ENCODE results near the gene GC.
"Not testable (repeated sequence)": the region's sequence is repeated elsewhere in the genome, so short reads cannot be mapped to it uniquely, and the experiment has no call there.

The GC gene, protein sequence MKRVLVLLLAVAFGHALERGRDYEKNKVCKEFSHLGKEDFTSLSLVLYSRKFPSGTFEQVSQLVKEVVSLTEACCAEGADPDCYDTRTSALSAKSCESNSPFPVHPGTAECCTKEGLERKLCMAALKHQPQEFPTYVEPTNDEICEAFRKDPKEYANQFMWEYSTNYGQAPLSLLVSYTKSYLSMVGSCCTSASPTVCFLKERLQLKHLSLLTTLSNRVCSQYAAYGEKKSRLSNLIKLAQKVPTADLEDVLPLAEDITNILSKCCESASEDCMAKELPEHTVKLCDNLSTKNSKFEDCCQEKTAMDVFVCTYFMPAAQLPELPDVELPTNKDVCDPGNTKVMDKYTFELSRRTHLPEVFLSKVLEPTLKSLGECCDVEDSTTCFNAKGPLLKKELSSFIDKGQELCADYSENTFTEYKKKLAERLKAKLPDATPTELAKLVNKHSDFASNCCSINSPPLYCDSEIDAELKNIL

DNA sequence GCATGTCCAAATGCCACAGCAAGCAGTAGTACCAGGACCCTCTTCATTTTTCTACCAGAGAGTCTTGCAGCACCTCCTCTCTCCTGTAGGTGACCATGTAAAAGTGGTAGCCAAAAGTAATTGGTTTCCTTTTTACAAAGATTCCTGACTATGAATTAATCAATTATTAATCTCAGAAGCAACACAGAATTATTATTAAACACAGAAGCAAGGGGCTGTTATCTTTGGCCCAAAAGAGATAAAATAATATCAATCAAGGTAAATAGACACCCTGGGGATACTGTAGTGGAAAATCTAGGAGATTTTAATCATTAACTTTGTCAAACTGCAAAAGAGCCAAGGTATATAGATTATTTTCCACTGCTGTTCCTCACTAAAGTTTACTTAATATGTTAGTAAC is at the start of gene GC:
GC (minus strand) TSS at position 108 of the 400 bp plus-strand sequence; CDS start at position 47, 61 bp downstream.
- DNase-seq: no peak

DNA sequence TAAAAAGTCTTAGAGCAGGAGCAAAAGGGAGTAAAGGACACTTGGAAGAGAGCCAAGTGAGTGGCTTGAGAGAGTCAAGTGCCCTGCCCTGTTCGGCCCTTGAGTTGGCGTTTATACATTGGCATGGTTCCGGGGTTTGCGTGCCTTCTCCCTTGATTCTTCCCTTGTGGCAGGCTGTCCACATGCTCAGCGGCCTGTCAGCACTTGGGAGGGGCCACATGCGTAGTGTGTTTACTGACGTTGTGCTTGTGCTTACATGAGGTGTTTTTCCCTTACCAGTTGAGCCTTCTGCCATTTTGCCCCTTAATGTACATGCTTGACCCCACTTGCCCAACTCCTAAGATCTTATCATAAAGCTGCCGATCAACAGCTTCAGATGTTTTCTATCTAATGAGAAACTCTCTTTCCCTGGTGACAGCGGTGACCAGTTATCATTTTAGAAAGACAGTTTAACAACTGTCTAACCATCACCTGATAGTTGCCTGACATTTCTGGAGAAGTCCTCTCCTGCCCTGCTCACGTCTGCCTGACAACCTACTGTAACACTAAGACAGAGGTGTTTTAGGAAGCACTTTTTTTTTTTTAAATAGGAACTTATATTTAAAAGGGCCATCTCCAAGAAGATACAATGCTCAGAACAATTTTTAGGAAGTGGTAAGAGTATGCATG is 49.5 kb upstream of the GC start:
- DNase-seq: no peak

DNA sequence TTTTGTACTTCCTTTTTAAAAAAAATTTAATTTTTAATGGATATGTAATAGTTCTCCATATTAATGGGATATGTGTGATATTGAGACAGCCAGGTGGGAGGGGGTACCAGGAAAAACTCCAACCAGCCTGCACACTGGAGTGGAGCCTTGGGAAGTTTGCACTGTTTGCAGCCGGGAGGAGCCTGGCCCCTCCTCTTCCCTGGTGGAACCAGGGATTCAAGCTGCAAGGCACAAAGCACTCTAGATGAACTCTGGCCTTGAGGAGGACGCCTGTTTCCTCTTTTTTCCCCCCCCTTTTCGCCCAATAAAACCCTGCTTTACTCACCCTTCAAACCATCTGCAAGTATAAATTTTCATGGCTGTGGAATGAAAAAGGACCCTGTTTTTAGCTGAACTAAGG is 48.2 kb upstream of the GC start:
- no peak for DNase-seq

DNA sequence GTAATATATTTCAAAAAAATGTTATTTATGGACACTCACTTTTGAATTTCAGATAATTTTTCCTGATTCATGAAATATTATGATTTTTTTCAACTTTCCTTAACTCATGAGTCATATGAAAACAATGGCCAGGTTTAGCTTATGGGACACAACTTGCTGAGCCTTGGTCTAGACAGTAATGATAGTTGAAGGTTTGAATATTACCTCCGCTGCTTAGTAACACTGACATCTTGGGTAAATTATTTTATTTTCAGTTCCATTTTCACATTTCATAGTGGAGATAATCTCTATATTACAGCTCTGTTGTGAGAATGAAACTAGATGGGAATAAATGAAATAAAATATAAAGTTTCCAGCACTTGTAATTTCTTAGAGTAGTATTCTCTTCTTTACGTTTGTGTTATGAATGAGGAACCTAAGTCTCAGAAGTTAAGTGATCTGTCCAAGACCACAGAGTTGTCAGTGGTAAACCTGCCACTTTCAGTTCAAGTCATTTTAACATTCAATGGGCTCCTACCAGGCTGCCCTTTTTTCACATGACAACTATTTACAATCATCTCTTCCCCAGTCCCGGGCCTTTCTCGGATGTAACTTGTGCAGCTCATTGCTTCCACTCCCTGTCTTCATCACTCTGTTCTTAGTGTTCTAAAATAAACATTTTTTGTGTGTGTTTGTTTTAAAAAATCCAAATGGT is 46.8 kb upstream of the GC start:
- DNase-seq: no peak

DNA sequence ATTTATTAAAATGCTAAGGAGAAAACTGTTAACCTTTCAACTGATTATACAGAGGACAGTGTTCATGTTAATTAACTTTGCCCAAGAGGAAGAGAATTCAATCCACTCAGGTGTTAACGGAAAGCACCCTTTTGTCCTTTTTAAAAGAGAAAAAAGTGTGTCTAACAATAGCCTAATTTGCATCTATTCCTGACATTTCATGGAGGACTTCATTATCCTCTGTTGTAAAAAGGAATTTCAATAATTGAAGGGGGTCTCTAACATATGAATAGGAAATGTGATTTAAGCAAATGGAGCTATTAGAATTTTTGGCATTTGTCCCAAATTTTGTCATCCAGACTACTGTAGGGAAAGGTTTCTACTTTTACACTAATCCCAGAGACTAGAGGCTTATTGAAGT is 44.6 kb upstream of the GC start:
- DNase-seq: no peak

DNA sequence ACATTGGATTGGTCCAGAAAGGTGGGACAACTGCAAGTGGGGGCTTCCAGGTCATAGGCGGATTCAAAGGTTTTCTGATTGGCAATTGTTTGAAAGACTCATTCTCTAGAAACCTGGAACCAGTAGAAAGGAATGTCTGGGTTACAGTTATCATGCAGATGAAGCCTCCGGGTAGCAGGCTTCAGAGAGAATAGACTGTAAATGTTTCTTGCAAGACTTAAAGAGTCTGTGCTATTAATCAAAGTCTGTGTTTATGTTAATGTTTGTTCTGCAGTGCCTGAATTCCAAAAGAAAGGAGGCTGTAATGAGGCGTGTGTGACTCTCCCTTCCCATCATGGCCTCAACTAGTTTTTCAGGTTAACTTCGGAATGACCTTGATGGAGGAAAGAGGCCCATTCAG is 43.9 kb upstream of the GC start:
- DNase-seq: no peak

DNA sequence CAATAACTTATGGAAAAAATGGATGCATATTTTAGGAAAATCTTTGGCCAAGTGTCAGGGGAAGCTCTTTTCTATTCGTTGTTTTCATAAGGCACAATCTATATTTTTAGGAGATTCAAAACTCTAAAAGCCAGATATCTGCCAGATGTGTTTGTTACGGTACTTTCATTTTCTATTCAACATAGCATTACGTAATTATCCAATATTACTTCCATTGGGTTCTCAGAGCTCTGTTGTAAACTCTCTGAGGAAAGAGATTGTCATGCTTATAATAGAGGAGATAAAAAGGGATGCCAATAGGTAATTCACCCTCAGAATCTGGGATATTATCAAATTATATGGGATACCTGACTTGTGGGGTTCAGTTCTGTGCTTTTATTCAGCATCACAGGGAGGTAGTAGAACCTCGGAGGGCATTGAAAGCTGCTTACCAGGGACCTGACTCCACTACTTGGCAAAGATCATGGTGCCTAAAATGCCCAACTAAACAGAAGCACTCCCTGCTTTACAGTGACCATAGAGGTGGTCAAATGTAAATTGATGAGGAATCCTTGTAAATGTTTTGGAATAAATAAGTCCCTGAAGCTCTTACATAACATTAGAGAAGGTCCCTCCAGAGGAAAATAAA is 32.9 kb upstream of the GC start:
- DNase-seq: no peak

DNA sequence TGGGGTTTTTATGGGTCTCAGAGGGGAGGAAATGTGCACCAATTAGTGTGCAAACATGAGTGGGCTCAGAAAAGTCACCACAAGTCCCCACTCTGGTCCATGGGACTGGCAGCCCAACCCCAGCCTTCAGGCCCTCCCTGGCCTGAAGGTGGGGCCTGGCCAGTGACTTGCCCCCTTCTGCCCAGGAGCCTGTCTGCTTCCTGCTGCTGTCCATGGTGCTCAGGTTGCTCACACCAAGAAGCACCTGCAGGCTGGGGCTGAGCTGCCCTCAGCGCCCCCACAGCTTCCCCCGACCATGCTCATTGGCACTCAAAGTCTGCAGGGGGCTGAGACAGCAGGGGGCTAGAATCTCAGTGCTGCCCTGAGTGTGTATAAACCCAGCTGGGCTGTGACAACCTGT is 30.6 kb upstream of the GC start:
- DNase-seq: no peak

DNA sequence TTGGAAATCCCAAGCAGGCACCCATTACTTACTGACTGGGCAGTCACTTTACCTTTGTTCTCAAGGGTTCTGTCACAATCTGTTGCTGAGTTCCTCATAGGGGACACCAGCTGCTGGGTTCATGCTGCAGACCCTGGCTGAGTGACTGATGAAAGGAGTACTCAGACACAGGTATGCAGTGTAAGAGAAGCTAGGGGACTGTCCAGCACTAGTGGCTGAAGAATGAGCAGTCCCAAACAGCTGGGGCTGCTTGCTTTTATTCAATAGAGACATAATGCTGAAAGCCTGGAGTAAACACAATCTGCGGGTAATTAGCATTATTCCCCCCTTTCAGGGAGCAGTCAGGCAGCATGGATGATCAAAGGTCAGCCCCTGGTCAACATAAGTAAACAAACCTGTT is 25.9 kb upstream of the GC start:
- not testable (repeated sequence) for DNase-seq

DNA sequence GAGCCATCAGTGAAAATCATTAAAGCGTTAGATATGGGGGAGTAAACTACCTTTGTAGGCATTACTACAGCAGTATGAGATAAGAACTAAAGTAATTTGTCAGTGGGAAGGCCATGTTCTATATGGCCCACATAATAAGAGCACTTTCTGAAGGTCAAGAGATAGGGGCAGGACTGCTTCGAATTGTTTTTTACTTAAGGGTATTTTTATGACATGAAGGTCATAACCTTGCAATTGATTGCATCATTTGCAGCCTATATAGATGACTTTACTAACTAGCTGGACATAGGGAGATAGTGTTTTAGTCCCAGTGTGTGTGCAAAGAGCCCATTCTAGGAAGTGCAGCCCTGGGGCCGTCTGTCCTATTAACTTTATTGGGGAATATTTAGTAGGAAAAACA is 23.6 kb upstream of the GC start:
- DNase-seq: no peak

DNA sequence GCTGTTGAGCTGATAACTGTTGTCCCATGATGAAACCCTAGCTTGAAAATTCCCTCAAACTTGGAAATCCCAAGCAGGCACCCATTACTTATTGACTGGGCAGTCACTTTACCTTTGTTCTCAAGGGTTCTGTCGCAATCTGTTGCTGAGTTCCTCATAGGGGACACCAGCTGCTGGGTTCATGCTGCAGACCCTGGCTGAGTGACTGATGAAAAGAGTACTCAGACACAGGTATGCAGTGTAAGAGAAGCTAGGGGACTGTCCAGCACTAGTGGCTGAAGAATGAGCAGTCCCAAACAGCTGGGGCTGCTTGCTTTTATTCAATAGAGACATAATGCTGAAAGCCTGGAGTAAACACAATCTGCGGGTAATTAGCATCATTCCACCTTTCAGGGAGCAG is 21.4 kb upstream of the GC start:
- DNase-seq: not testable (repeated sequence)

DNA sequence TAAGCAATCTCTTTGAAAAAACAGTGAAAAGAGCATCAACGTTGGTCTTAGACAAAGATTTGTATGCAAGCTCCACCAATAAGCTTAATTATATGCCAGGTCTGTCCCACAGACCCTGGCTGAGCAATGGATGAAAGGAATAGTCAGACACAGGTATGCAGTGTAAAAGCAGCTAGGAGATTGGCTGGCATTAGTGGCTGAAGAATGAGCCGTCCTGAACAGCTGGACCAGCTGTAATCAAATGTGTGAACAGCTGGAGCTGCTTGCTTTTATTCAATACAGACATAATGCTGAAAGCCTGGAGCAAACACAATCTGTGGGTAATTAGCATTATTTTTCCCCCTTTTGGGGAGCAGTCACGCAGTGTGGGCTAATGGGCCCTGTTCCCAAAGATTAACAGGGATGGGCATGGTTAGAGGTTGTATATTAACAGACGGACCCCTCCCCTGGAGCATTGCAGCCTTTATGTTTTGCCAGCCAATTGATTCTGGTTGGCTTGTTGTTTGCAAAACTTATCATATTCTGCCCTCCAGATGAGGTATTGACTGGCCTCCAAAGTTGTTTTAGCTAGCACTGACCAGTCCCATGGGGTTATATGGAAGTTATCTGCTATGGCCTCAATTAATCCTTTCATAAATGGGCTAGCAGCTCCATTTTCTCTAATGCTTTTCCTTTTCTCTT is 20.3 kb upstream of the GC start:
- not testable (repeated sequence) for DNase-seq

DNA sequence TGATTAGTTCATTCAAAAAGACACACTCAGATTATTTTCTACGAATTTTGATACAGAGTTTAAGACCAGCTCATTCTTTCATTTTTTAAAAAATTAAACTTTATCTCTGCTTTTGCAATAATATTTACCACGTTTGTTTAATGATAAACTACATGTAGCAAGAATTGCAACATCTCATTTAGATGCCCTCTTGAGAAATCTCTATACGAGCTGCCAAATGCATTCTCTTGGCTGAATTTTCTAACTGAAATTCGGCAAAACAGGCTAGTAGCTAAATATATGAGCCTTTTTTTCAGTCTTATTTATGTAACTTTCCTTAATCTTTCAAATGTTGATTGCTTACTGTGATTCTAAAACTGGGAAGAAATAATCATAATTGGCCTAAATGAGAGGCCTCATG is 2.1 kb upstream of the GC start:
- DNase-seq: no peak

DNA sequence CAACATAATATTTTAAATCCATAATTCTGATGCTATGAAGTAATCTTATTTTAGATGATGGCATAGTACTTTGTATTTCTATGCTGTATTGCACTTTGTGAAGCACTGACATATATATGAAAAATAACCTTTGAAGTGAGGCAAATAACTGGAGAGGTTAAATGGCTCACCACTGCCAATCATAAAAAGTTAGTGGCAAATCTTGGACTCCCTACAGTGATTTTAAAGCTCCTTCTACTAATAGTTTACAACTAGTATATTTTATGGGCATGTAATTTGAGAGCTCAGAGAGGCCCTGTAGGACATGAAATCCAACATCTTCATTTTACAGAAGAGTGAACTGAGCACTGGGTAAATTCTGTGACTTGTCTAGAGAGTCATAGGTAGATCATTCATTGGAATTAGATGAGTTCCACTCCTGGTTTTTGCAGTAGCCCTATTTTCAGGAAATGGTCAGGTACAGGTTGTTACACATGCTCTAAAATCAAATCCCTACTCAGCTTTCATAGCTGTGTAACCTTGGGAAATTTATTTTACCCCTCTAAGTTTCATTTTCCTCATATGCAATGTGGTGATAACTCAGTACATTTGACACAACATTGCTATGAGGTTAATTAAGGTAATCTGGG is 804 bp upstream of the GC start:
- no peak for DNase-seq

DNA sequence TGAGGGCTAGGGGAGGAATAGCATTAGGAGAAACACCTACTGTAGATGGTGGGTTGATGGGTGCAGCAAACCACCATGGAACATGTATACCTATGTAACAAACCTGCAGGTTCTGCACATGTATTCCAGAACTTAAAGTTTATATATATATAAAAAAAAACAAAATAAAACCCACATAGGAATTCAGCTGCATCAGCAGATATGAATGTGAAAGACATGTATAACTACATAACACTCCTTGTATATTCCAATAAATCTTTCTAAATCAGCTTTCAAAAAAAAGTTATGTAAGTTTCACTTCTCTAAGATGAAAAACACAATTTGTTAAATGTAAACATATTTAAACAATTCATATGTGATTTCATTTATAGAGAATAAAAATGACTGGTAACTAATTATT is 6.0 kb downstream of the GC start:
- DNase-seq: no peak

DNA sequence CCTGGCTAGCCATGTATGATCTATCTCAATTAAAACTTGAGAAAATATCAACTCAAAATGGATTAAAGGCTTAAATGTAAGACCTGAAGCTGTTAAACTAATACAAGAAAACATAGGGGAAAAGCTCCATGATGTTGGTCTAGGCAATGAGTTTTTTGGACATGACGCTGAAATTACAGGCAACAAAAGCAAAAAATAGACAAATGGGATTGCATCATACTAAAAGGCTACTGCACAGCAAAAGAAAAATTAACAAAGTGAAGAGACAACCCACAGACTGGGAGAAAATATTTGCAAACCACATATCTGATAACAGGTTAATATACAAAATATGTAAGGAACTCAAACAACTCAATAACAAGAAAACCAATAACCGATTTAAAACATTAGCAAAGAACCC is 8.4 kb downstream of the GC start:
- no peak for DNase-seq

DNA sequence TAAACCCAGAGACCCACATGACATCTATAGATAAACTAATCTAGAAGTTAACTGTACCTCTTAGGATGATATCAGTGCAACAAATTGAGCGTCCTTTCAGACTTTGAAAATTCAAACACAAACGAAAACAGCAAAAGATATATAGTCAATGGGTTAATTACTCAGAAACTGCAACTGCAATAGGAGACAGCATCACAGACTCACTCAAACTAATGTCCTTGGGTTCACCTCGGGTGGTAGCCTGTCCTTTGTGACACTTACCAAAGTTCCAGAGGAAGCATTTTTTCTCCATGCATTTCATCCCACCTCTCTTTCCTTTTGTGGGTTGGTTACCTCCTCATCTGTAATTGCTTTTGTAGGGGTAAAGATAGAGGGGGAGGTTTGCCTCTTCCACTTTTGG is 9.7 kb downstream of the GC start:
- DNase-seq: no peak

DNA sequence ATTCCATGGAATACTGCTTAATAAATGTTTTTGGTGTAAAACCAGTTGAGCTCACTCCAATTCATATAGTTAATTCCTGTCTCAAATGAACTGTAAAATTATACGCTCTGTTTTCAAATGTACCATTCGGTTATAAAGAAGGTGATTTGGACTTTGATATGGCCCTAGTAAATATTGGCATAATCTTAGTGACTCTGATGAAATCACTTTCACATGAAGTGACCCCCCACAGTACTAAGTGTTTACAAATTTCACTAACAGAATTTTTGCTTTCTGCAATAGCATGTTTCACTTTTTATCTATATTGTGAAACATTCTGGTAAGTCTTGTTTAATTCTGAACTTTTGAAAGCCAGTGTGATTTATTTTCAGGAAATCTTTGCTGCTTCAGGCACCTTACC is 10.9 kb downstream of the GC start:
- DNase-seq: no peak

DNA sequence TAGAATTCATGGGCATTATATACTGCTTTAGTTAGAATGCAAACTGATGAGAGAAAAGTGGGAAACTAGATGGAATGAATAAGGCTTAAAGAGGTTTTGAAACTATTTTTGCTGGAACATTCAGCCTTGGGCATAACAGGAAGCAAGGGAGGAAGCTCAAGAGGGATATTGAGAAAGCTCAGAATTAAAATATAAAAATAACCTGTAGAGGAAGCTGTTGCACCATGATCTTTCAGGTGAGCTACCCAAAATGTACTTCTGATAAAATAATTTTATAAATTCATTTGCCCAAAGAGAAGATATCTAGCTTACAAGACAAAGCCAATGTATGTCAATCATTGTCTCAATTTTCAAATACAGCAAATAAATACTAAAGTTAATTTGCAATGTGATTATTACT is 11.3 kb downstream of the GC start:
- no peak for DNase-seq

DNA sequence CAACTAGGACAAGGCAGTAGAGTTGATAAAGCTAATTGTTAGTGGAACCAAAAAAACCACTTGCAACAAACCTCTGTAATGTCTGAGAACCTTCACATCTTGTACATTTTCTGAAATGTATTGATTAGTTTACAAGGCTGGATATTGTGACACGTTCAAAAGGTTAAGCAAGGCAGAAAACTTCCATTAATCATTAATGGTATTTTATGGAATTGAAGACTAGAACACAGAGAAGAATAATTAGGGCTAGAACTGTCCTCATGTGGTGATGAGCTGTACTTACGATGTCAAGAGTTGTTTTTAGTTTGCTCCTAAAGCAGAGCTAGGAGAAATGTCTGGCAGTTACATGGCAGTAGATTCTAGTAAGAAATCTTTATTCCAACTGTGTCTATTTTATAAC is 12.3 kb downstream of the GC start:
- DNase-seq: no peak

DNA sequence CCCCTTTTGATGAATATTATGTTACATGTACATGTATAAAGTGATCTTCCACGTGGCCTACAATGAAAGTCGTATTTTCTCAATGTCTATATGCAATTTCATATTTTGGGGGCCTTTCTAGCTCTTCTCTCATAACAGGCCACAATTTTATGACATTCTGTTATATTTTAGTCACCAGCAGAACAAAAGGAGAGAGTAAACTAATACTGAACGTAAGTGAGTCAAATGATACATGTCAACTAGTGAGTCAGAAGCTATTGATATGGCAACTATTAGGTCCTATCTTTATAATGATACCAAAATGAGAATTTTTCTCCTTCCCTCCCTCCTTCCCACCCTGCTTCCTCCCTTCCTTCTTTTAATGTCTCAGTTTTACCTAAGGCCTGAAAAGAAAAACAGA is 14.4 kb downstream of the GC start:
- no peak for DNase-seq

DNA sequence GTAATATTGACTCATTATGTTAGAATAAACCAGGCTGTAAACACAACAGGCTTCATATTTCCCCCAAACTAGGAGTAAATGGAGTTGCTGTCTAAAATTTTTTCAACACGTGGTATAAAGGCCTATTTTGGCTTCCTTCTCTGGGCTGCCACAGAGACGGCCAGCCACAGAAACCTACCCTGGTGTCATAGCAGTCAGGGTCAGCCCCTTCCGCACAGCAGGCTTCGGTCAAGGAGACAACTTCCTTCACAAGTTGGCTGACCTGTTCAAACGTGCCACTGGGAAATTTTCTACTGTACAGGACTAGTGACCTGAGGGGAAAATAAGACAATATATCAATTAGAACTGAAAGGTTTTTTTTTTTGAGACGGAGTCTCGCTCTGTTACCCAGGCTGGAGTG is 15.8 kb downstream of the GC start:
- no peak for DNase-seq

All from CD4-positive, alpha-beta T cell treated with Interferon alpha-2 for 1 hour (primary cell).